LHCN-M2 (cell line): ENCODE data around the gene DAGLA. TPM values are rescaled to one million over a fixed set of nuclear protein-coding genes. Genes with fewer than 3 reads are reported as not detected.

Experiments used
- DNase-seq: peaks from one replicate; pipeline ENCODE4 v3.0.0-alpha.2; 2012; ENCODE audit warnings: low read depth
- total RNA-seq: library from RNA; depleted of rRNA; stranded (reverse); fragments of >200 nt; gene quantifications from 2 replicates; pipeline ENCODE4 v1.2.3, GENCODE V29; 2014

The DAGLA gene
- total RNA-seq, 1 experiment from 2014 or later, result 4.0 TPM

GRCh38 chr11:61745781-61746441 is 65.7 kb downstream of the DAGLA start:
- DNase-seq, result no peak

DNA sequence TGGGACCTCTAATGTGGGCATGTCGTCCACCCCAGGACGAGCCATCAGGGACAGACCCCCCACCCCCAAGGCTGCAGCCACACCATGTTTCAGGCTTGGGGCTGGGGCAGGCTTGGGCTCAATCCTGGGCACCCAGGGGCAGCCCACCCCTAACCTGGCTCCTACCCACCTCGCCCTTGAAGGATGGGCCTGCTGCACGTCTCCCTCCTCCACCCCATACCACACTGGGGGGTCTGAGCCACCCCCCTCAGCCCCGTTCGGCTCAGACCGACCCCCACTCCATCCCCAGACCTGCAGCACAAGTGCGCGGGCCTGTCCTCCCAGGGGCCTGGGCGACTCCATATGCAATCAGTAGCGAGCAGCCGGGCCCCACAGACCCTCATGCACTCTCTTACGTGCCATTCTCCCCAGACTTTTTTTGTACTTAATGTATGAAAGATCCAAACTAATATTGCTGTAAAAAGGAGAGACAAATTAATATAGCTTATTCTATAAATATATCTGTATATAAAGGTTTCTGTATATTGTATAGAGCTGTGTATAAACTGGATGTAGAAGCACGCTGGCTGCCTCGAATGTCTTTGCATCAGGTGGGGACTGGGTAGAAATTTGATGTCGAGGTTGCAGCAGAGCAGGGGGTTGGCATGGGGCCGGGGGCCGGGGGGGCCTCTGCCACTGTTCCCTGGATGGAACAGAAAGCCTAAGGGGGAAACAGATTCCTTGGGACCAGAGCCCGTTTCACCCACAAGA is 66.4 kb downstream of the DAGLA start:
- DNase-seq, result no peak

GRCh38 chr11:61747192-61747966 is 67.2 kb downstream of the DAGLA start:
- peak; percentile 38 for DNase-seq

- no peak for DNase-seq
Observed at GRCh38 chr11:61747967-61748285, 67.7 kb downstream of the DAGLA start.

DNA sequence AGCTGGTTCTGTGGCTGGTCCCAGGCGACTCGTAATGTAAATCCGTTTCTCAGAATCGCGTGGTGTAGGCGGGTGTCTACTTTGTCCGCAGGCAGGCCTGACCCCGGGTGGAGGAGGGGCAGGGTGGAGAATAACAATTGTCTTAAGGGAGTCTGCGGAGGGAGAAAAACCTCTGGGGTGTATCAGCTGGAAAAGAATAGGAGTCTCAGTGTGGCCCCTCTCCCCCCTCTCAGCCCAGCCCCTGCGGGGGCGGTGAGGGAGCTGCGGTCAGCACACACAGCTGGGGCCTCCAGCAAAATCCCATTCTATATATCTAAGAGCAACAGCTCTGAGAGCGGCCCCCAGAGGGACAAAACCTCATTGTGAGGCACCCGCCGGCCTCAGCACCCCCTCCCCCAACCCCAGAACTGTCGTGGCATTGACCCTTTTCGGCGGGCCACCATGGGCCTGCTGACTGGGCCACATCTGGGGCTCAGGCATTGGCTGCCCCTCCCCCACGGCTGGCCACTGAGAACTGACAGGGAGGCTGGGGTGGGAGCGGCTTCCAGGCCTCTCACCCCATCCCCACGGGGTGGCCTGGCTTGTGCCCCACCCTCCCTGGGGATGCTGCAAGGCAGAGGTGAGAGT is 69.5 kb downstream of the DAGLA start:
- no peak for DNase-seq

GRCh38 chr11:61750631-61751273 is 70.6 kb downstream of the DAGLA start:
- no peak for DNase-seq

GRCh38 chr11:61751384-61751783 is 71.2 kb downstream of the DAGLA start:
- DNase-seq, result no peak

DNA sequence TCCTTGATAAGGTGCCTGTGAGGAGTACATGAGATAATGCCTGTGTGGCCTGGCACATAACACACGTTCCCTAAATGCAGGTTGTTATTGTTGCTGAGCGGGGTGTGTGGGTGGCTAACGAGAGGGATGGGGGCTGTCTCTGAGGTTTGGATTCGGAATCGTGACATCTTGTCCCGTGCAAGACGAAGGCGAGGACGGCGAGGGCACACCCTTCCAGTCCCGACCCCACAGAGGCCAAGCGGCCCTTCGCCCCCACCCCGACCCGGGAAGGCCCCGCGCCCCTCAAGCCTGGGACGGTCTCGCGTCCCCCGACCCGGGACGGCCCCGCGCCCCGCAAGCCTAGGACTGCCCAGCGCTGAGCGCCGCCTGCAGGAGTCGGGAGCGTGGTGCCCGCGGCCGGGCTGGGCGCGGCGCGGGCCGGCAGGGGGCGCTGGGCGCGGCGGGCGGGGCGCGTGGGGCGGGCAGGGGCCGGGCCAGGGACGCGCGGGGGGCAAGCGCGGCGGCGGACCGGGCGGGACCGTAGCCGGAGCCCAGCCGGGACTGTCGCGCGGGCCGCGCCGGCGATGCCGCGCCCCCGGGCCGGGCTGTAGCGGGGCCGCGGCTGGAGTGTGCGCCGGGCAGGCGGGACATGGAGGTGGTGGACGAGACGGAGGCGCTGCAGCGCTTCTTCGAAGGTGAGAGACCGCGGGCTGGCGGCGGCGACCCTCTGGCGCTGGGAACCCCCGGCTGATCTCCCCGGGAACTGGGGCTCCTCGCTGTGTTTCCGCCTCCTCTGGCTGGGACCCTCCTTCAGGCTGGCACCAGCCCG is 72.1 kb downstream of the DAGLA start, which contains the start of gene MYRF:
MYRF (plus strand) TSS at position 520 of the 808 bp plus-strand sequence; CDS start at position 629, 109 bp downstream.
- DNase-seq, result no peak

GRCh38 chr11:61752925-61753521 is 72.8 kb downstream of the DAGLA start:
- no peak for DNase-seq

DNA sequence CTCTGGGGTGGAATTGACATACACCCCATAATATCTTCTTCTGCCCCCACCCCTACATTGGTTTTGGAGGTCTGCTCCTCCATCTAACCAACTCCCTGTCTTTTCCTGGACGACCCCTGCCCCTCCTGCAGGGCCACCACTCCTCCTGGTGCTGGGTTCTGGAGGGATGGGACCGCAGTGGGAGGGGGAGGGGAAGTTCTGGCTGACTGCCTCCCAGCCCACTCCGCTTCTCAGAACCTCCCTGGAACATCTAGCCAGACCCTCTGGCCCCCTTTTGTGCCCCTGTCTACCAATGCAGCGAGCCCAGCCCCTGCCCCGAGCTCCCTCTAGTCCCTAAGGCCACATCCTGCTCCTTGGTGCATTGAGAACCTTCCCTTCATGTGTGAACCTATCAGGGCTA is 73.5 kb downstream of the DAGLA start:
- DNase-seq, result no peak

- no peak for DNase-seq
Observed at GRCh38 chr11:61754534-61755482, 74.6 kb downstream of the DAGLA start.

DNA sequence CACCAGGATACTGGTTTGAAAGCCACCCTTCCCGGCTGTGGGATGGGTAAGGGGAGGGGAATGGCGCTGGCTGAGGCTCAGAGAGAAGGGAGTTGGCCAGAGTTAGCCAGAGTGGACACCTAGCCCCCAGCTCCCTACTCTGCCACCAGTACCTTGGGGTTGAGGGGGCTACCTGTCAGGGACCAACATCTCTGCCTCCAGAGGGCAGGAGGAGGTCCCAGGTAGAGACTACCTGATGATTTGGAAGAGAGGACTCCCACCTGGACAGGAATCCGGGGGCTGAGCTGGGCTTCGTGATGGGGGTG is 75.9 kb downstream of the DAGLA start:
- no peak for DNase-seq

GRCh38 chr11:61756452-61757212 is 76.4 kb downstream of the DAGLA start:
- peak; percentile 11 for DNase-seq

DNA sequence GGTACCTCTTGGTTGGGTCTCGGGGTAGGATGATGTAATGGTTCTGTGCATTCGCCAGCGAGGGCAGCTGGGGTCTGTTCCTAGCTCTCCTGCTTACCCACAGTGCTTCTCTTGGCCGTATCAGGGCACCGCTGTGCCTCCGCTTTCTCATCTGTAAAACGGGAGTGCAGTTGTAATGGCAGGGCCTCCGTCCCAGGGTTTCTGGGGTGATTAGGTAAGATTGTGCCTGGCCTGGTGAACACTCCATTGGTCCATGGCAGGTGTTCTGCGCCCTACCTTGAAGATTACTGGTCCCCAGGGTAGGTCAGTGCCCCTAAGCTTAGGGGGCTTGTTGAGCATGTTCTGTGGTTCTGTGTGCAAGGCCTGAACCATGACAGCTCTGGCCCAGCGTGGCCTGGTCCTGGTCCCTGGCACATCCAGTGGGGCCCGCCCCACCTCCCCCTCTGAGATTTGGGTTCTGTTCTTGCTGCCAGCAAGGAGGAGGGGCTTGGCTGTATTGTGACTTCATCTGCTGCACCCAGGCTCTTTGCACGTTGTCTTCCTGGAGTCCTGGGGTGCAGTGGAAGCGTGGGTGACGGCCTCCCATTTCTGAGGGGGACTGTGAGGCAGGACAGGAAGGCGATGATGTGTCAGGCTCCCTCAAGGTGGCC is 77.1 kb downstream of the DAGLA start:
- no peak for DNase-seq

GRCh38 chr11:61760946-61761345 is 80.8 kb downstream of the DAGLA start:
- DNase-seq, result no peak

DNA sequence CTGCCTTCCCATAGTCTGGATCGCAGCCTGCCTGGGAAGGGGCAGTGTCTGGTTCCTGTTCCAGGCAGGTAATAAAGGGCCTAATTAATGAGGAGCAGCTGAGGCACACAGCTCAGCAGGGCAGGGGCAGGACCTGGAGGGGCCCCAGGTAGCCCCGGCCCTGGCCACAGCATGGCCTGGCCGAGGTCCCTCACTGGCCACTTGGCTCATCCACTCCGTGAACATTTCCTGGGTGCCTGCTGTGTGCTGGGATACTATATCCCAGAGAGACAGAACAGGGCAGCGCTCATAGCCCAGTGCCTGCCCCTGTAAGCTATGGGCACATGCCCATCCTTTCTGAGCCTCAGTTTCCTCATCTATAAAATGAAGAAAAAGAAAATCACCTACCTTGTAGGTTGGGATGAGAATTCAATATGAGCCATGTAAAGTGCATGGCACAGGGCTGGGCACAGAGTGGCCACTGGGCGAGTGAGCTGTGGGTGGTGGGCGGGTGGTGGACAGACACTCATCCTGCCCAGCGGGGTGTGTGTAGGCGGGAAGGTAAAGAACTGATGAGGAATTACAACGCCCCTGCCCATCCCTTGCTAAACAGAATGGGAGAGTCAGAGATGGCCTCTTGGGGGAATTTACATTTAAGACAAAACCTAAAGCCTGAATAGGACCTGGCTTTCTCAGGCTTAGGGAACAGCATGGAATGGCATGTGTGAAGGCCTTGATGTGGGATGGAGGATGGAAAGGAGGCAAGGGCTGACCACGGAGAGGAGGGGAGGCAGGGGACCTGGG is 81.4 kb downstream of the DAGLA start:
- no peak for DNase-seq

- no peak for DNase-seq
Observed at GRCh38 chr11:61762223-61762615, 82.0 kb downstream of the DAGLA start.
